ENCODE results near the gene CA10.

The CA10 gene

GRCh38 chr17:51687887-51688286 lies 470.6 kb downstream of the CA10 start:
- Histone ChIP-seq H3K9ac (ENCODE audit: low read depth in 1 of 2, low read length in 2 of 2) (no peak overlapping the region), H3K27me3 (ENCODE audit: control insufficient read depth in 1 of 2, insufficient read depth in 2 of 2, low read length in 2 of 2) (no peaks in the 10 kb centered on the region), H3K9me3 (ENCODE audit: control insufficient read depth in 1 of 2, low read length in 2 of 2) (no peaks in the 10 kb centered on the region), H3K4me1 (ENCODE audit: control insufficient read depth in 1 of 2, insufficient read depth in 2 of 2, low read length in 2 of 2) (no peaks in the 10 kb centered on the region), H3K27ac (ENCODE audit: low read depth, low read length) (no peak overlapping the region), H3K36me3 (ENCODE audit: control insufficient read depth in 1 of 2, insufficient read depth in 2 of 2, low read length in 2 of 2) (no peaks in the 10 kb centered on the region), H3K4me3 (ENCODE audit: low read depth in 1 of 2, low read length in 2 of 2) (no peak overlapping the region)

- no peaks in the 10 kb centered on the region for H3K27me3 ChIP-seq (ENCODE audit: control insufficient read depth in 1 of 2, insufficient read depth in 2 of 2, low read length in 2 of 2)
Observed at GRCh38 chr17:51685287-51685909, 473.1 kb downstream of the CA10 start.

GRCh38 chr17:51684214-51684613 lies 474.3 kb downstream of the CA10 start:
- no peaks in the 10 kb centered on the region for H3K4me1 ChIP-seq (ENCODE audit: control insufficient read depth in 1 of 2, insufficient read depth in 2 of 2, low read length in 2 of 2)
- no peaks in the 10 kb centered on the region for H3K27me3 ChIP-seq (ENCODE audit: control insufficient read depth in 1 of 2, insufficient read depth in 2 of 2, low read length in 2 of 2)
- H3K4me3 ChIP-seq (ENCODE audit: low read depth in 1 of 2, low read length in 2 of 2), result no peak overlapping the region
- no peaks in the 10 kb centered on the region for H3K36me3 ChIP-seq (ENCODE audit: control insufficient read depth in 1 of 2, insufficient read depth in 2 of 2, low read length in 2 of 2)
- no peaks in the 10 kb centered on the region for H3K9me3 ChIP-seq (ENCODE audit: control insufficient read depth in 1 of 2, low read length in 2 of 2)
- H3K27ac ChIP-seq (ENCODE audit: low read depth, low read length), result no peak overlapping the region
- H3K9ac ChIP-seq (ENCODE audit: low read depth in 1 of 2, low read length in 2 of 2), result no peak overlapping the region

More at GRCh38 chr17:51685287-51685909, 473.1 kb downstream of the CA10 start:
- Histone ChIP-seq H3K9me3 (ENCODE audit: control insufficient read depth in 1 of 2, low read length in 2 of 2) (no peaks in the 10 kb centered on the region), H3K9ac (ENCODE audit: low read depth in 1 of 2, low read length in 2 of 2) (no peak overlapping the region), H3K4me1 (ENCODE audit: control insufficient read depth in 1 of 2, insufficient read depth in 2 of 2, low read length in 2 of 2) (no peaks in the 10 kb centered on the region), H3K27ac (ENCODE audit: low read depth, low read length) (no peak overlapping the region), H3K4me3 (ENCODE audit: low read depth in 1 of 2, low read length in 2 of 2) (no peak overlapping the region), H3K36me3 (ENCODE audit: control insufficient read depth in 1 of 2, insufficient read depth in 2 of 2, low read length in 2 of 2) (no peaks in the 10 kb centered on the region)

- Histone ChIP-seq H3K27me3 (ENCODE audit: control insufficient read depth in 1 of 2, insufficient read depth in 2 of 2, low read length in 2 of 2) (no peaks in the 10 kb centered on the region), H3K36me3 (ENCODE audit: control insufficient read depth in 1 of 2, insufficient read depth in 2 of 2, low read length in 2 of 2) (no peaks in the 10 kb centered on the region), H3K27ac (ENCODE audit: low read depth, low read length) (no peak overlapping the region), H3K4me3 (ENCODE audit: low read depth in 1 of 2, low read length in 2 of 2) (no peak overlapping the region), H3K4me1 (ENCODE audit: control insufficient read depth in 1 of 2, insufficient read depth in 2 of 2, low read length in 2 of 2) (no peaks in the 10 kb centered on the region), H3K9me3 (ENCODE audit: control insufficient read depth in 1 of 2, low read length in 2 of 2) (no peaks in the 10 kb centered on the region), H3K9ac (ENCODE audit: low read depth in 1 of 2, low read length in 2 of 2) (no peak overlapping the region)
Observed at GRCh38 chr17:51683291-51683690, 475.2 kb downstream of the CA10 start.

- no peaks in the 10 kb centered on the region for H3K27me3 ChIP-seq (ENCODE audit: control insufficient read depth in 1 of 2, insufficient read depth in 2 of 2, low read length in 2 of 2)
- no peaks in the 10 kb centered on the region for H3K9me3 ChIP-seq (ENCODE audit: control insufficient read depth in 1 of 2, low read length in 2 of 2)
- H3K4me1 ChIP-seq (ENCODE audit: control insufficient read depth in 1 of 2, insufficient read depth in 2 of 2, low read length in 2 of 2), result no peaks in the 10 kb centered on the region
- H3K36me3 ChIP-seq (ENCODE audit: control insufficient read depth in 1 of 2, insufficient read depth in 2 of 2, low read length in 2 of 2), result no peaks in the 10 kb centered on the region
- no peak overlapping the region for H3K27ac ChIP-seq (ENCODE audit: low read depth, low read length)
- no peak overlapping the region for H3K4me3 ChIP-seq (ENCODE audit: low read depth in 1 of 2, low read length in 2 of 2)
- no peak overlapping the region for H3K9ac ChIP-seq (ENCODE audit: low read depth in 1 of 2, low read length in 2 of 2)
Observed at GRCh38 chr17:51682115-51682514, 476.4 kb downstream of the CA10 start.

GRCh38 chr17:51677875-51678274 lies 480.6 kb downstream of the CA10 start:
- Histone ChIP-seq H3K4me3 (ENCODE audit: low read depth in 1 of 2, low read length in 2 of 2) (no peak overlapping the region), H3K9me3 (ENCODE audit: control insufficient read depth in 1 of 2, low read length in 2 of 2) (no peaks in the 10 kb centered on the region), H3K9ac (ENCODE audit: low read depth in 1 of 2, low read length in 2 of 2) (no peak overlapping the region), H3K36me3 (ENCODE audit: control insufficient read depth in 1 of 2, insufficient read depth in 2 of 2, low read length in 2 of 2) (no peaks in the 10 kb centered on the region), H3K27ac (ENCODE audit: low read depth, low read length) (no peak overlapping the region), H3K27me3 (ENCODE audit: control insufficient read depth in 1 of 2, insufficient read depth in 2 of 2, low read length in 2 of 2) (no peaks in the 10 kb centered on the region), H3K4me1 (ENCODE audit: control insufficient read depth in 1 of 2, insufficient read depth in 2 of 2, low read length in 2 of 2) (no peaks in the 10 kb centered on the region)

- Histone ChIP-seq H3K36me3 (ENCODE audit: control insufficient read depth in 1 of 2, insufficient read depth in 2 of 2, low read length in 2 of 2) (no peaks in the 10 kb centered on the region), H3K9ac (ENCODE audit: low read depth in 1 of 2, low read length in 2 of 2) (no peak overlapping the region), H3K27me3 (ENCODE audit: control insufficient read depth in 1 of 2, insufficient read depth in 2 of 2, low read length in 2 of 2) (no peaks in the 10 kb centered on the region), H3K4me3 (ENCODE audit: low read depth in 1 of 2, low read length in 2 of 2) (no peak overlapping the region), H3K9me3 (ENCODE audit: control insufficient read depth in 1 of 2, low read length in 2 of 2) (no peaks in the 10 kb centered on the region), H3K27ac (ENCODE audit: low read depth, low read length) (no peak overlapping the region), H3K4me1 (ENCODE audit: control insufficient read depth in 1 of 2, insufficient read depth in 2 of 2, low read length in 2 of 2) (no peaks in the 10 kb centered on the region)
Observed at GRCh38 chr17:51676691-51677487, 481.6 kb downstream of the CA10 start.

GRCh38 chr17:51674579-51675255 lies 483.8 kb downstream of the CA10 start:
- H3K27me3 ChIP-seq (ENCODE audit: control insufficient read depth in 1 of 2, insufficient read depth in 2 of 2, low read length in 2 of 2), result no peaks in the 10 kb centered on the region
- H3K36me3 ChIP-seq (ENCODE audit: control insufficient read depth in 1 of 2, insufficient read depth in 2 of 2, low read length in 2 of 2), result no peaks in the 10 kb centered on the region
- no peaks in the 10 kb centered on the region for H3K9me3 ChIP-seq (ENCODE audit: control insufficient read depth in 1 of 2, low read length in 2 of 2)
- no peak overlapping the region for H3K9ac ChIP-seq (ENCODE audit: low read depth in 1 of 2, low read length in 2 of 2)
- H3K27ac ChIP-seq (ENCODE audit: low read depth, low read length), result no peak overlapping the region
- H3K4me3 ChIP-seq (ENCODE audit: low read depth in 1 of 2, low read length in 2 of 2), result no peak overlapping the region
- H3K4me1 ChIP-seq (ENCODE audit: control insufficient read depth in 1 of 2, insufficient read depth in 2 of 2, low read length in 2 of 2), result no peaks in the 10 kb centered on the region

- H3K36me3 ChIP-seq (ENCODE audit: control insufficient read depth in 1 of 2, insufficient read depth in 2 of 2, low read length in 2 of 2), result no peaks in the 10 kb centered on the region
- H3K9me3 ChIP-seq (ENCODE audit: control insufficient read depth in 1 of 2, low read length in 2 of 2), result no peaks in the 10 kb centered on the region
- H3K9ac ChIP-seq (ENCODE audit: low read depth in 1 of 2, low read length in 2 of 2), result no peak overlapping the region
- no peak overlapping the region for H3K27ac ChIP-seq (ENCODE audit: low read depth, low read length)
- H3K4me3 ChIP-seq (ENCODE audit: low read depth in 1 of 2, low read length in 2 of 2), result no peak overlapping the region
- no peaks in the 10 kb centered on the region for H3K27me3 ChIP-seq (ENCODE audit: control insufficient read depth in 1 of 2, insufficient read depth in 2 of 2, low read length in 2 of 2)
- no peaks in the 10 kb centered on the region for H3K4me1 ChIP-seq (ENCODE audit: control insufficient read depth in 1 of 2, insufficient read depth in 2 of 2, low read length in 2 of 2)
Observed at GRCh38 chr17:51673070-51673469, 485.4 kb downstream of the CA10 start.

GRCh38 chr17:51672065-51672464 lies 486.4 kb downstream of the CA10 start:
- H3K36me3 ChIP-seq (ENCODE audit: control insufficient read depth in 1 of 2, insufficient read depth in 2 of 2, low read length in 2 of 2), result no peaks in the 10 kb centered on the region
- no peak overlapping the region for H3K4me3 ChIP-seq (ENCODE audit: low read depth in 1 of 2, low read length in 2 of 2)
- no peaks in the 10 kb centered on the region for H3K9me3 ChIP-seq (ENCODE audit: control insufficient read depth in 1 of 2, low read length in 2 of 2)
- no peak overlapping the region for H3K9ac ChIP-seq (ENCODE audit: low read depth in 1 of 2, low read length in 2 of 2)
- H3K27ac ChIP-seq (ENCODE audit: low read depth, low read length), result no peak overlapping the region
- no peaks in the 10 kb centered on the region for H3K4me1 ChIP-seq (ENCODE audit: control insufficient read depth in 1 of 2, insufficient read depth in 2 of 2, low read length in 2 of 2)
- no peaks in the 10 kb centered on the region for H3K27me3 ChIP-seq (ENCODE audit: control insufficient read depth in 1 of 2, insufficient read depth in 2 of 2, low read length in 2 of 2)
